ENCODE measurements around the gene SKI. TPM values are rescaled to one million over a fixed set of nuclear protein-coding genes. Genes with fewer than 3 reads are reported as not detected.
A peak's percentile ranks its signal among the peaks of the same experiment; 100 is the strongest.
"Not testable (repeated sequence)": the region's sequence is repeated elsewhere in the genome, so short reads cannot be mapped to it uniquely, and the experiment has no call there.

The SKI gene
- total RNA-seq, 2 experiments from 2014 or later, result 28.3 to 28.9 TPM

GRCh38 chr1:2253797-2254480, 25.8 kb downstream of the SKI start:
- ChIA-PET CTCF (no interaction called here), POLR2A (no interaction called here)
- H3K27me3 Mint-ChIP-seq, result no peaks in the 10 kb centered on the region
- H3K4me1 Mint-ChIP-seq (ENCODE audit: low read depth), result peaks cover 50% of the 10 kb centered on the region
- H3K36me3 Mint-ChIP-seq, result peaks cover 20% of the 10 kb centered on the region
- H3K27ac Mint-ChIP-seq, result no peak overlapping the region
- no peak for DNase-seq
- intact Hi-C loops (cut with micrococcal nuclease), result no loop called here
- H3K9me3 Mint-ChIP-seq, result no peaks in the 10 kb centered on the region
- no peak overlapping the region for H3K4me3 Mint-ChIP-seq

DNA sequence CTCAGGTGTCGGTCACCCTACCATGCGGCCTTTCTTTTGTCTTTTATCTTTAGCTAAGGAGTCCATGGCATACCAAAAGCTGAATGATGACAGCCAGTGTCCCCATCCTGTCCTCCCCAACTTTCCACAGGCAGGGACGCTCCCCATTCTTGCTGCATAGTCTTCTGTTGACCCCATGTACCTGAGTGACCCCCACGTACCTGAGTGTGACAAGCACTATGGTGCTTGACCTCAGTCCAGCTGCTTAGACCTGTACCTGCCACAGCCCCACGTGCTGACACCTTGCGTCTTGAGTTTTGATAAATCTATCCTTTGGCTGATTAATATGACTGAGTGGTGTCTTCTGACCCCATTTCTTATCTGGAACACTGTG, 26.9 kb downstream of the SKI start:
- no peak for DNase-seq
- Mint-ChIP-seq H3K4me3 (no peak overlapping the region), H3K9me3 (no peaks in the 10 kb centered on the region), H3K27me3 (no peaks in the 10 kb centered on the region), H3K36me3 (peaks cover 20% of the 10 kb centered on the region), H3K4me1 (ENCODE audit: low read depth) (peaks cover 53% of the 10 kb centered on the region), H3K27ac (no peak overlapping the region)
- CTCF ChIA-PET, result interaction anchor here (1.0 to 1.9 kb wide), 3 partner anchors 45 to 122 kb away, joined by 3 to 5 read pairs (median 4); partner anchors contain the start of gene FAAP20
- intact Hi-C loops (cut with micrococcal nuclease), result loop anchor here (1.0 kb wide), 2 partner anchors 35 to 46 kb away; no protein-coding TSS in a partner anchor
- POLR2A ChIA-PET, result interaction anchor here (0.8 to 2.6 kb wide), 7 partner anchors 21 to 45 kb away, joined by 3 to 16 read pairs (median 4); no protein-coding TSS in a partner anchor

- Mint-ChIP-seq H3K4me1 (ENCODE audit: low read depth) (peaks cover 51% of the 10 kb centered on the region), H3K4me3 (no peak overlapping the region), H3K36me3 (peaks cover 20% of the 10 kb centered on the region), H3K9me3 (no peaks in the 10 kb centered on the region), H3K27ac (no peak overlapping the region), H3K27me3 (no peaks in the 10 kb centered on the region)
- DNase-seq, result peak; percentile 89
- ChIA-PET CTCF (interaction anchor here (0.5 to 1.9 kb wide), 5 partner anchors 44 to 1469 kb away, joined by 3 to 5 read pairs (median 3); partner anchors contain the start of gene FAAP20), POLR2A (interaction anchor here (0.8 to 2.6 kb wide), 8 partner anchors 21 to 56 kb away, joined by 3 to 16 read pairs (median 4); no protein-coding TSS in a partner anchor)
- intact Hi-C loops (cut with micrococcal nuclease), result loop anchor here (1.0 kb wide), 3 partner anchors 24 to 46 kb away; no protein-coding TSS in a partner anchor
Measured at GRCh38 chr1:2255420-2256369, 27.6 kb downstream of the SKI start.

- peaks cover 20% of the 10 kb centered on the region for H3K36me3 Mint-ChIP-seq
- no peaks in the 10 kb centered on the region for H3K9me3 Mint-ChIP-seq
- POLR2A ChIA-PET, result interaction anchor here (1.0 to 2.6 kb wide), 5 partner anchors 26 to 57 kb away, joined by 3 to 16 read pairs (median 5); no protein-coding TSS in a partner anchor
- peaks cover 54% of the 10 kb centered on the region for H3K4me1 Mint-ChIP-seq (ENCODE audit: low read depth)
- peak; percentile 25 for DNase-seq
- no peaks in the 10 kb centered on the region for H3K27me3 Mint-ChIP-seq
- intact Hi-C loops (cut with micrococcal nuclease), result loop anchor here (1.0 kb wide), 1 partner anchor 25 kb away; no protein-coding TSS in a partner anchor
- no peak overlapping the region for H3K4me3 Mint-ChIP-seq
- H3K27ac Mint-ChIP-seq, result no peak overlapping the region
- CTCF ChIA-PET, result interaction anchor here (1.0 to 1.9 kb wide), 3 partner anchors 27 to 125 kb away, joined by 3 to 5 read pairs (median 3); partner anchors contain the start of gene FAAP20
Measured at GRCh38 chr1:2256435-2257244, 28.5 kb downstream of the SKI start.

DNA sequence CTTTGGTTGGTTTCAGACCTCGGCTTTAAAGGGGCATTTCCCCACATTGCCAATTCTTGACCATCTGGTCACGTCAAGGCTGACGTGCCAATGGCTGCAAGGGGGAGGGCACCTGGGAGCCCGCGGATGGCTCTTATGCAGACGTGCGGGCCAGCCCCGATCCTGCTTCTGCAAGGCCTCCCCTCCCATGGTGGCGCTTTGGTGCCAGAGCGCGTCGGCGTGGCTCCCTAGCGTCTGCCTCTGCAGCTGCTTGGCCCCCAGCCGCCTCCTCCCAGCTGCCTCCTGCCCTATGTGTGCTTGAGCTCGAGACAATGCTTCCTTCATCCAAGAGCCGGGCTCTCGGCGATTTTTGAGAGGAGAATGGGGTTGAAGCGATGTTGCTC, 29.1 kb downstream of the SKI start:
- Mint-ChIP-seq H3K36me3 (peaks cover 20% of the 10 kb centered on the region), H3K4me3 (no peak overlapping the region), H3K27me3 (no peaks in the 10 kb centered on the region), H3K4me1 (ENCODE audit: low read depth) (peaks cover 52% of the 10 kb centered on the region), H3K9me3 (no peaks in the 10 kb centered on the region), H3K27ac (no peak overlapping the region)
- ChIA-PET POLR2A (interaction anchor here (2.2 to 2.6 kb wide), 2 partner anchors 33 to 43 kb away, joined by 9 to 16 read pairs; no protein-coding TSS in a partner anchor), CTCF (interaction anchor here (1.0 kb wide), 1 partner anchor 27 kb away, joined by 3 read pairs; no protein-coding TSS in a partner anchor)
- DNase-seq, result no peak
- intact Hi-C loops (cut with micrococcal nuclease), result no loop called here

- CTCF ChIA-PET, result interaction anchor here (0.7 kb wide), 1 partner anchor 24 kb away, joined by 3 read pairs; no protein-coding TSS in a partner anchor
- peaks cover 50% of the 10 kb centered on the region for H3K4me1 Mint-ChIP-seq (ENCODE audit: low read depth)
- H3K36me3 Mint-ChIP-seq, result peaks cover 12% of the 10 kb centered on the region
- no peaks in the 10 kb centered on the region for H3K9me3 Mint-ChIP-seq
- H3K4me3 Mint-ChIP-seq, result peak overlapping the region; percentile 40
- DNase-seq, result peak; percentile 51
- POLR2A ChIA-PET, result interaction anchor here (0.8 to 2.1 kb wide), 2 partner anchors 41 to 42 kb away, joined by 3 to 10 read pairs; no protein-coding TSS in a partner anchor
- intact Hi-C loops (cut with micrococcal nuclease), result loop anchor here (2.0 kb wide), 1 partner anchor 59 kb away; no protein-coding TSS in a partner anchor
- peak overlapping the region; percentile 86 for H3K27ac Mint-ChIP-seq
- H3K27me3 Mint-ChIP-seq, result no peaks in the 10 kb centered on the region
Measured at GRCh38 chr1:2258122-2258681, 30.1 kb downstream of the SKI start.

- peak; percentile 85 for DNase-seq
- POLR2A ChIA-PET, result interaction anchor here (0.8 to 2.1 kb wide), 3 partner anchors 31 to 41 kb away, joined by 3 to 10 read pairs (median 3); no protein-coding TSS in a partner anchor
- Mint-ChIP-seq H3K9me3 (no peaks in the 10 kb centered on the region), H3K36me3 (peaks cover 6% of the 10 kb centered on the region), H3K27ac (peak overlapping the region; percentile 86), H3K27me3 (no peaks in the 10 kb centered on the region), H3K4me1 (ENCODE audit: low read depth) (peaks cover 53% of the 10 kb centered on the region), H3K4me3 (peak overlapping the region; percentile 31)
- intact Hi-C loops (cut with micrococcal nuclease), result loop anchor here (1.0 to 2.0 kb wide), 3 partner anchors 31 to 60 kb away; no protein-coding TSS in a partner anchor
- CTCF ChIA-PET, result interaction anchor here (0.7 to 1.5 kb wide), 4 partner anchors 25 to 123 kb away, joined by 3 to 8 read pairs (median 3); partner anchors contain the start of gene FAAP20
Measured at GRCh38 chr1:2258996-2259395, 30.9 kb downstream of the SKI start.

- no peak for DNase-seq
- peaks cover 55% of the 10 kb centered on the region for H3K4me1 Mint-ChIP-seq (ENCODE audit: low read depth)
- no peak overlapping the region for H3K4me3 Mint-ChIP-seq
- no peaks in the 10 kb centered on the region for H3K27me3 Mint-ChIP-seq
- H3K36me3 Mint-ChIP-seq, result no peaks in the 10 kb centered on the region
- intact Hi-C loops (cut with micrococcal nuclease), result loop anchor here (1.0 to 2.0 kb wide), 3 partner anchors 30 to 61 kb away; no protein-coding TSS in a partner anchor
- peak overlapping the region; percentile 86 for H3K27ac Mint-ChIP-seq
- no peaks in the 10 kb centered on the region for H3K9me3 Mint-ChIP-seq
- POLR2A ChIA-PET, result interaction anchor here (1.0 to 2.1 kb wide), 2 partner anchors 31 to 40 kb away, joined by 3 to 10 read pairs; no protein-coding TSS in a partner anchor
- CTCF ChIA-PET, result interaction anchor here (0.9 to 1.5 kb wide), 3 partner anchors 57 to 122 kb away, joined by 3 to 8 read pairs (median 3); partner anchors contain the start of gene FAAP20
Measured at GRCh38 chr1:2259668-2260402, 31.7 kb downstream of the SKI start.

DNA sequence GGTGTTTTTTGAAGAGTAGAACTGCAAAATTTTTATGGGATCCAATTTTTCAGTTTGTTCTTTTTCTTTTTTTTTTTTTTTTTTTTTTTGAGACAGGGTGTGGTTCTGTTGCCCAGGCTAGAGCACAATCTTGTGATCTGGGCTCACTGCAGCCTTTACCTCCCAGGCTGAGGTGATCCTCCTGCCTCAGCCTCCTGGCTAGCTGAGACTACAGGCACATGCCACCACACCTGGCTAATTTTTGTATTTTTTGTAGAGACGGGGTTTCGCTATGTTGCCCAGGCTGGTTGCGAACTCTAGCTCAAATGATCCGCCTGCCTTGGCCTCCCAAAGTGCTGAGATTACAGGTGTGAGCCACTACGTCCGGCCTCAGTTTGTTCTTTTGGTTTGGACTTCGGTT, 32.4 kb downstream of the SKI start:
- H3K4me3 Mint-ChIP-seq; H3K36me3 Mint-ChIP-seq; DNase-seq; H3K27ac Mint-ChIP-seq; POLR2A ChIA-PET; H3K27me3 Mint-ChIP-seq; H3K9me3 Mint-ChIP-seq; intact Hi-C loops (cut with micrococcal nuclease): not testable (repeated sequence)
- CTCF ChIA-PET, result interaction anchor here (1.2 kb wide), 1 partner anchor 121 kb away, joined by 5 read pairs; no protein-coding TSS in a partner anchor
- peaks cover 61% of the 10 kb centered on the region for H3K4me1 Mint-ChIP-seq (ENCODE audit: low read depth)

DNA sequence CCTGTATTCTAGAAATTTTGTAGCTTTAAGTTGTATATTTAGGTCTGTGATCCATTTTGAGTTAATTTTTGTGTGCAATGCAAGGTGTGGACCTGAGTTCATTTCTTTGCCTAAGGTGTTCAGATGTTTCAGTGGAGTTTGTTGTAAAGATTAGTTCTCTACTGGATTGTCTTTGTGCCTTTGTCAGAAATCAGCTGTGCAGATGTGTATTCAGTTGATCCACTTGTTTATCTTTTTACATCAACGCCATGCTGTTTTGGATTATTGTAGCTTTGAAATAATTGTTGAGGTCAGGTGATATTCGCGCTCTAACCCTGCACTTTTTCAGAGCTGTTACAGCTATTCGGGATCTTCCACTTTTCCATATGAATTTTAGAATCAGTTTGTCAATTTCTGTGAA, 32.8 kb downstream of the SKI start:
- POLR2A ChIA-PET, result no interaction called here
- Mint-ChIP-seq H3K9me3 (no peaks in the 10 kb centered on the region), H3K4me3 (no peak overlapping the region)

More for the DNA sequence above, 32.8 kb downstream of the SKI start:
- Mint-ChIP-seq H3K27me3 (no peaks in the 10 kb centered on the region), H3K36me3 (no peaks in the 10 kb centered on the region), H3K4me1 (ENCODE audit: low read depth) (peaks cover 63% of the 10 kb centered on the region), H3K27ac (no peak overlapping the region)
- intact Hi-C loops (cut with micrococcal nuclease), result no loop called here
- CTCF ChIA-PET, result interaction anchor here (1.2 kb wide), 1 partner anchor 120 kb away, joined by 5 read pairs; no protein-coding TSS in a partner anchor
- DNase-seq, result no peak
